HG02852 (cell line): ENCODE results near the gene RPS6KA1.
"Not testable (repeated sequence)": the region's sequence is repeated elsewhere in the genome, so short reads cannot be mapped to it uniquely, and the experiment has no call there.

Experiments used
- ATAC-seq: cut with Tn5 transposase; IDR thresholded peaks from one replicate; pipeline ENCODE4 v1.9.1; 2021; ENCODE audit warnings: mild to moderate bottlenecking, moderate library complexity; ENCODE audit not compliant: unreplicated experiment

RPS6KA1 gene

GRCh38 chr1:26552720-26553119 lies 23.2 kb downstream of the RPS6KA1 start:
- ATAC-seq: no peak

- ATAC-seq: no peak
Observed at GRCh38 chr1:26553942-26554682, 24.6 kb downstream of the RPS6KA1 start.

GRCh38 chr1:26554781-26555180 lies 25.2 kb downstream of the RPS6KA1 start:
- no peak for ATAC-seq

- no peak for ATAC-seq
Observed at GRCh38 chr1:26555550-26555981, 26.0 kb downstream of the RPS6KA1 start.

GRCh38 chr1:26556111-26556510 lies 26.6 kb downstream of the RPS6KA1 start:
- ATAC-seq: no peak

- ATAC-seq: no peak
Observed at GRCh38 chr1:26557008-26557407, 27.4 kb downstream of the RPS6KA1 start.

- ATAC-seq: no peak
Observed at GRCh38 chr1:26558685-26559048, 29.1 kb downstream of the RPS6KA1 start.

- ATAC-seq: no peak
Observed at GRCh38 chr1:26560403-26560780, 30.8 kb downstream of the RPS6KA1 start.

- ATAC-seq: no peak
Observed at GRCh38 chr1:26570287-26570686, 40.7 kb downstream of the RPS6KA1 start.

- ATAC-seq: no peak
Observed at GRCh38 chr1:26571381-26571780, 41.8 kb downstream of the RPS6KA1 start.

- no peak for ATAC-seq
Observed at GRCh38 chr1:26574018-26574417, 44.5 kb downstream of the RPS6KA1 start.

- no peak for ATAC-seq
Observed at GRCh38 chr1:26574719-26575251, 45.2 kb downstream of the RPS6KA1 start.

- ATAC-seq: no peak
Observed at GRCh38 chr1:26575348-26575747, 45.8 kb downstream of the RPS6KA1 start.

- ATAC-seq: no peak
Observed at GRCh38 chr1:26578167-26578566, 48.6 kb downstream of the RPS6KA1 start.

GRCh38 chr1:26579681-26580111 lies 50.1 kb downstream of the RPS6KA1 start:
- ATAC-seq: no peak

GRCh38 chr1:26580116-26580515 lies 50.6 kb downstream of the RPS6KA1 start:
- no peak for ATAC-seq

- ATAC-seq: no peak
Observed at GRCh38 chr1:26581287-26581651, 51.7 kb downstream of the RPS6KA1 start.

GRCh38 chr1:26582053-26582835 lies 52.7 kb downstream of the RPS6KA1 start:
- no peak for ATAC-seq

GRCh38 chr1:26582836-26583460 lies 53.4 kb downstream of the RPS6KA1 start:
- ATAC-seq: peak; percentile 41

GRCh38 chr1:26583646-26584485 lies 54.3 kb downstream of the RPS6KA1 start:
- ATAC-seq: no peak

GRCh38 chr1:26584588-26584987 lies 55.0 kb downstream of the RPS6KA1 start:
- ATAC-seq: not testable (repeated sequence)
